ENCODE results near the gene RRBP1.

RRBP1 gene

GRCh38 chr20:17576215-17576614 lies 105.8 kb downstream of the RRBP1 start:
- no peak overlapping the region for H3K27ac ChIP-seq (ENCODE audit: low read depth, low read length, poor library complexity, severe bottlenecking)
- H4K20me1 ChIP-seq (ENCODE audit: insufficient read depth, low read length), result no peaks in the 10 kb centered on the region; the same call in 1 of the 2 replicates
- no peaks in the 10 kb centered on the region for H3K27me3 ChIP-seq (ENCODE audit: insufficient read depth, low read length)

DNA sequence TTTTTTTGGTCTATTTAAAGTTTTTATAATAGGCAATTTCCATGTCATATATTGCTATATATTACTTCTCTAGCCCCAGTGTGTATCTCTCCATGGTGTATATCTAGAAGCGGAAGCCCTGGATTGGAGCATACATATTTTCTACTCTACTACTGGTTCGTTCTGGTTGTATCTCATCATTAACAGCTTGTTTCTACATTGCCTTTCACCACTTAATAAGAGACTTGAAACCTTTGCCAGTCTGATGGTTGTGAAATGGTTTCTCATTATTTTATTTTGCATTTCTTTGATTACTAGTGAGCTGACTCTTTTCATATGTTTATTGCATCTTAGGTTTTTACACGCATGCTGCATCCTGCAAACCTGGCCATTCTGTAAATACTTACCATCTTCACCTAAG lies 108.6 kb downstream of the RRBP1 start:
- Histone ChIP-seq H3K4me3 (ENCODE audit: low read depth, low read length, poor library complexity, severe bottlenecking) (no peak overlapping the region), H2AFZ (ENCODE audit: low read length) (no peak overlapping the region), H3K27ac (ENCODE audit: low read depth, low read length, poor library complexity, severe bottlenecking) (no peak overlapping the region), H3K27me3 (ENCODE audit: insufficient read depth, low read length) (no peaks in the 10 kb centered on the region), H3K9me3 (ENCODE audit: low read length) (no peaks in the 10 kb centered on the region), H3K79me2 (ENCODE audit: insufficient read depth, low read length) (peaks cover 7% of the 10 kb centered on the region; the same call in 1 of the 2 replicates), H3K4me1 (ENCODE audit: insufficient read depth, low read length, severe bottlenecking) (peaks cover 30% of the 10 kb centered on the region), H3F3A (ENCODE audit: insufficient read depth, low read length) (no peaks in the 10 kb centered on the region; the same call in 1 of the 2 replicates), H3K36me3 (ENCODE audit: insufficient read depth, low read length) (no peaks in the 10 kb centered on the region), H3K9me2 (ENCODE audit: low read depth, low read length) (no peaks in the 10 kb centered on the region), H4K20me1 (ENCODE audit: insufficient read depth, low read length) (no peaks in the 10 kb centered on the region; the same call in 1 of the 2 replicates), H3K4me2 (ENCODE audit: low read length) (no peak overlapping the region), H3K9ac (ENCODE audit: low read length) (no peak overlapping the region)
- TF ChIP-seq, protein P1, sequence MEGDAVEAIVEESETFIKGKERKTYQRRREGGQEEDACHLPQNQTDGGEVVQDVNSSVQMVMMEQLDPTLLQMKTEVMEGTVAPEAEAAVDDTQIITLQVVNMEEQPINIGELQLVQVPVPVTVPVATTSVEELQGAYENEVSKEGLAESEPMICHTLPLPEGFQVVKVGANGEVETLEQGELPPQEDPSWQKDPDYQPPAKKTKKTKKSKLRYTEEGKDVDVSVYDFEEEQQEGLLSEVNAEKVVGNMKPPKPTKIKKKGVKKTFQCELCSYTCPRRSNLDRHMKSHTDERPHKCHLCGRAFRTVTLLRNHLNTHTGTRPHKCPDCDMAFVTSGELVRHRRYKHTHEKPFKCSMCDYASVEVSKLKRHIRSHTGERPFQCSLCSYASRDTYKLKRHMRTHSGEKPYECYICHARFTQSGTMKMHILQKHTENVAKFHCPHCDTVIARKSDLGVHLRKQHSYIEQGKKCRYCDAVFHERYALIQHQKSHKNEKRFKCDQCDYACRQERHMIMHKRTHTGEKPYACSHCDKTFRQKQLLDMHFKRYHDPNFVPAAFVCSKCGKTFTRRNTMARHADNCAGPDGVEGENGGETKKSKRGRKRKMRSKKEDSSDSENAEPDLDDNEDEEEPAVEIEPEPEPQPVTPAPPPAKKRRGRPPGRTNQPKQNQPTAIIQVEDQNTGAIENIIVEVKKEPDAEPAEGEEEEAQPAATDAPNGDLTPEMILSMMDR (IDR thresholded peaks at IDR 0.05; ENCODE audit: low read length), result no peak
- no peak for TF ChIP-seq EZH2 (IDR thresholded peaks at IDR 0.05; ENCODE audit: borderline replicate concordance, low read length)

More at GRCh38 chr20:17576215-17576614, 105.8 kb downstream of the RRBP1 start:
- H3K9ac ChIP-seq (ENCODE audit: low read length), result no peak overlapping the region
- peaks cover 7% of the 10 kb centered on the region; the same call in 1 of the 2 replicates for H3K79me2 ChIP-seq (ENCODE audit: insufficient read depth, low read length)
- no peaks in the 10 kb centered on the region for H3K36me3 ChIP-seq (ENCODE audit: insufficient read depth, low read length)
- TF ChIP-seq EZH2 (IDR thresholded peaks at IDR 0.05; ENCODE audit: borderline replicate concordance, low read length), result no peak
- TF ChIP-seq, protein P1 (IDR thresholded peaks at IDR 0.05; ENCODE audit: low read length), result no peak
- no peak overlapping the region for H3K4me3 ChIP-seq (ENCODE audit: low read depth, low read length, poor library complexity, severe bottlenecking)
- H3K4me2 ChIP-seq (ENCODE audit: low read length), result no peak overlapping the region
- H3F3A ChIP-seq (ENCODE audit: insufficient read depth, low read length), result no peaks in the 10 kb centered on the region
- no peaks in the 10 kb centered on the region for H3K9me2 ChIP-seq (ENCODE audit: low read depth, low read length)
- no peaks in the 10 kb centered on the region for H3K9me3 ChIP-seq (ENCODE audit: low read length)
- H2AFZ ChIP-seq (ENCODE audit: low read length), result no peak overlapping the region
- H3K4me1 ChIP-seq (ENCODE audit: insufficient read depth, low read length, severe bottlenecking), result peaks cover 13% of the 10 kb centered on the region

DNA sequence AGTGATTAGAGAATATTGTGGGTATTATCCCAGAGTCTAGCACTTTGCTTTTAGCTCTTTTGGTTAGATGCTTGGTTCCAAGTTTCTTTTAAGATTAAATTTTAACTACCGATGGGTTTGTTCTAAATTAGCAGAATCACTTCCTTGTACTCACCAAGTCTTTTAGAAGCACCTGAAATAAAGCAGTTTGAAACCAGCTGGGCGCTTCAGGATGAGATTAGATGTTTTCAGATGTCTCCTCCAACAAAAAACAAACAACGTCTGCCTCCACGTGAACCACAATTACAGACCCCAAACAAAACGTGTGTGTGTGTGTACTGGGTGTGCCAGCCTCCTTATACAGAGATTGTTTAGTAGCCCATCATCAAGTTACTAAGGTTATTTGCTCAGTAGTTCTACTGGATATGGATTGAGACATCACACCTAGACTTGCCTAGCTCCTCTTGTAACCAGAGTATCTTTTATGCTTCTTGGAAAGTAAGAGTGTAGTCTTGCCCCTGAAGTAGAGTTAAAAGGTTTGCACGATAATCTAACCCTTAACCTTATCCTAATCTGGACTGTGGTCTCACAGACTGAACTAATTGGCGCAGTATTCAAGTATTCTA lies 109.9 kb downstream of the RRBP1 start:
- Histone ChIP-seq H4K20me1 (ENCODE audit: insufficient read depth, low read length) (no peaks in the 10 kb centered on the region; the same call in 1 of the 2 replicates), H3F3A (ENCODE audit: insufficient read depth, low read length) (no peaks in the 10 kb centered on the region; the same call in 1 of the 2 replicates), H3K27me3 (ENCODE audit: insufficient read depth, low read length) (no peaks in the 10 kb centered on the region), H3K79me2 (ENCODE audit: insufficient read depth, low read length) (peaks cover 7% of the 10 kb centered on the region; the same call in 1 of the 2 replicates), H3K4me3 (ENCODE audit: low read depth, low read length, poor library complexity, severe bottlenecking) (peak overlapping the region; percentile 88), H3K4me1 (ENCODE audit: insufficient read depth, low read length, severe bottlenecking) (peaks cover 30% of the 10 kb centered on the region), H3K27ac (ENCODE audit: low read depth, low read length, poor library complexity, severe bottlenecking) (peak overlapping the region; percentile 66), H3K9me3 (ENCODE audit: low read length) (no peaks in the 10 kb centered on the region), H3K4me2 (ENCODE audit: low read length) (peak overlapping the region; percentile 98), H2AFZ (ENCODE audit: low read length) (no peak overlapping the region), H3K9ac (ENCODE audit: low read length) (peak overlapping the region; percentile 81), H3K9me2 (ENCODE audit: low read depth, low read length) (no peaks in the 10 kb centered on the region), H3K36me3 (ENCODE audit: insufficient read depth, low read length) (no peaks in the 10 kb centered on the region)
- TF ChIP-seq, protein P1 (IDR thresholded peaks at IDR 0.05; ENCODE audit: low read length), result no peak
- no peak for TF ChIP-seq EZH2 (IDR thresholded peaks at IDR 0.05; ENCODE audit: borderline replicate concordance, low read length)

All from OCI-LY1 (cell line).